ENCODE measurements around the gene WWOX. TPM values are rescaled to one million over a fixed set of nuclear protein-coding genes. Genes with fewer than 3 reads are reported as not detected.

WWOX gene
- total RNA-seq, 1 experiment from 2014 or later: 35.6 TPM

GRCh38 chr16:79109771-79110170 lies 1010.3 kb downstream of the WWOX start:
- no peaks in the 10 kb centered on the region for H3K9me2 ChIP-seq (ENCODE audit: insufficient read depth)
- H3K79me2 ChIP-seq (ENCODE audit: low read depth): no peaks in the 10 kb centered on the region
- H3K9me3 ChIP-seq (ENCODE audit: insufficient read depth, low read depth): no peaks in the 10 kb centered on the region
- TF ChIP-seq CTCF (conservative IDR thresholded peaks at IDR 0.05) (no peak), EZH2 (IDR thresholded peaks at IDR 0.05; ENCODE audit: low read depth) (no peak)
- H3K36me3 ChIP-seq (ENCODE audit: low read depth): no peaks in the 10 kb centered on the region
- ChIA-PET POLR2A (ENCODE audit: unreplicated experiment) (no interaction called here), CTCF (no interaction called here)
- H3K4me2 ChIP-seq: no peak overlapping the region
- no peaks in the 10 kb centered on the region for H3K27me3 ChIP-seq (ENCODE audit: insufficient read depth, low read depth)
- H2AFZ ChIP-seq: no peak overlapping the region
- no peak for DNase-seq
- no peaks in the 10 kb centered on the region for H4K20me1 ChIP-seq (ENCODE audit: insufficient read depth)
- H3K4me1 ChIP-seq (replicated peaks; ENCODE audit: insufficient read depth): no peaks in the 10 kb centered on the region
- no peaks in the 10 kb centered on the region for H3F3A ChIP-seq (ENCODE audit: insufficient read depth, low read depth)
- H3K27ac ChIP-seq: no peak overlapping the region
- intact Hi-C loops (cut with micrococcal nuclease; ENCODE audit: unreplicated experiment): no loop called here
- no TSS peak for BruUV-seq (replicated peaks)
- no peak overlapping the region for H3K4me3 ChIP-seq

GRCh38 chr16:79110242-79110641 lies 1010.8 kb downstream of the WWOX start:
- BruUV-seq (replicated peaks): no TSS peak
- intact Hi-C loops (cut with micrococcal nuclease; ENCODE audit: unreplicated experiment): no loop called here
- DNase-seq: no peak

GRCh38 chr16:79110953-79111352 lies 1011.5 kb downstream of the WWOX start:
- CTCF ChIA-PET: no interaction called here

More at GRCh38 chr16:79110242-79110641, 1010.8 kb downstream of the WWOX start:
- TF ChIP-seq EZH2 (IDR thresholded peaks at IDR 0.05; ENCODE audit: low read depth) (no peak), CTCF (conservative IDR thresholded peaks at IDR 0.05) (no peak)
- H3K9me3 ChIP-seq (ENCODE audit: insufficient read depth, low read depth): no peaks in the 10 kb centered on the region
- H3K4me1 ChIP-seq (replicated peaks; ENCODE audit: insufficient read depth): no peaks in the 10 kb centered on the region
- no peaks in the 10 kb centered on the region for H3K9me2 ChIP-seq (ENCODE audit: insufficient read depth)
- no peak overlapping the region for H3K4me2 ChIP-seq
- H3F3A ChIP-seq (ENCODE audit: insufficient read depth, low read depth): no peaks in the 10 kb centered on the region
- ChIA-PET POLR2A (ENCODE audit: unreplicated experiment) (no interaction called here), CTCF (no interaction called here)
- H3K27ac ChIP-seq: no peak overlapping the region
- H3K27me3 ChIP-seq (ENCODE audit: insufficient read depth, low read depth): no peaks in the 10 kb centered on the region
- no peak overlapping the region for H3K4me3 ChIP-seq
- no peaks in the 10 kb centered on the region for H4K20me1 ChIP-seq (ENCODE audit: insufficient read depth)
- no peak overlapping the region for H2AFZ ChIP-seq
- H3K36me3 ChIP-seq (ENCODE audit: low read depth): no peaks in the 10 kb centered on the region
- H3K79me2 ChIP-seq (ENCODE audit: low read depth): no peaks in the 10 kb centered on the region

More at GRCh38 chr16:79110953-79111352, 1011.5 kb downstream of the WWOX start:
- Histone ChIP-seq H3K4me2 (no peak overlapping the region), H3K79me2 (ENCODE audit: low read depth) (no peaks in the 10 kb centered on the region), H4K20me1 (ENCODE audit: insufficient read depth) (no peaks in the 10 kb centered on the region), H2AFZ (no peak overlapping the region), H3K27ac (no peak overlapping the region), H3K4me3 (no peak overlapping the region), H3K4me1 (replicated peaks; ENCODE audit: insufficient read depth) (no peaks in the 10 kb centered on the region), H3K9me3 (ENCODE audit: insufficient read depth, low read depth) (no peaks in the 10 kb centered on the region), H3F3A (ENCODE audit: insufficient read depth, low read depth) (no peaks in the 10 kb centered on the region), H3K27me3 (ENCODE audit: insufficient read depth, low read depth) (no peaks in the 10 kb centered on the region), H3K36me3 (ENCODE audit: low read depth) (no peaks in the 10 kb centered on the region), H3K9me2 (ENCODE audit: insufficient read depth) (no peaks in the 10 kb centered on the region)
- POLR2A ChIA-PET (ENCODE audit: unreplicated experiment): interaction anchor here (0.7 kb wide), 1 partner anchor 132 kb away, joined by 5 read pairs; no protein-coding TSS in a partner anchor
- TF ChIP-seq EZH2 (IDR thresholded peaks at IDR 0.05; ENCODE audit: low read depth) (no peak), CTCF (conservative IDR thresholded peaks at IDR 0.05) (no peak)
- DNase-seq: no peak
- BruUV-seq (replicated peaks): no TSS peak
- intact Hi-C loops (cut with micrococcal nuclease; ENCODE audit: unreplicated experiment): no loop called here

Measured in PC-9 (cell line).